ENCODE results near the gene ALOX5AP.

Gene ALOX5AP

DNA sequence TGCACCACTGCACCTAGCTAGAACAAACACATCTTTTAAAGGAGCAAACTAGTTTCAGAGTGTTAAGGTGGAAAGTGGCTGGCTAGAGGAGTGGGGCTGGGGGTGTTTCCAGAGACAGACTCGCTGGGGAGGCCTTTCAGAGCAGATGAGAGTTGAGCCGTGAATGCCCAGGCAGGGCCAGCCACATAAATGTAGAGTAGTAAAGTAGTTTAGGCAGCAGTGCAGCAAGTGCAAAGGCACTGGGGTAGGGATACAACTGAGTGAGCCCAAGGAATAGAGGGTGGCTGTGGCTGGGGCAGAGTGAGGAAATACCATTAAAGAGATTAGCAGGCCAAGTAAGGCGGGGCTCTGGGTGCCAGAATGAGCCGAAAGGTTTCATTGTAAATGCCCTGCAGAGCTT is 72.0 kb downstream of the ALOX5AP start:
- ATAC-seq = no peak

DNA sequence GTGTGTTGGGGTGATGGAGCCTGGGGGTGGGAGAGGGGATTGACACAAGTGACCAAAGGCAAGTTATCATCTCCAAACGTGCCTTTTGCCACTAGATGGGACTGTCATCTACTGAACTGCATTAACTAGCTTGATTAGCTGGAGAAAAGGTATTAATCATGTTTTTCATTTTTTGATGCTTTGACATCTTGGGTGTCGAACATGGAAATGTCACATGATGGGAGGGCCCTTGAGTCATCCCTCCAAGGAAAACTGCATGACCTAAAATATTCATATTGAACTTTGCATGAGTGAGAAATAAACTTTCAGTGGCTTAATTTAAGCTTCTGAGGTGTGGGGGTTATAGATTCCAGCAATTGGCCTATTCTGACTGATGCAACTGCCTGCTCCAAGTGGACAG is 73.3 kb downstream of the ALOX5AP start:
- ATAC-seq = no peak
- TF ChIP-seq PPARA (CRISPR knock-in tag; IDR thresholded peaks at IDR 0.05; ENCODE audit: borderline replicate concordance) (no peak), ZNF70 (CRISPR knock-in tag; IDR thresholded peaks at IDR 0.05) (no peak), OSR1 (CRISPR knock-in tag; IDR thresholded peaks at IDR 0.05) (no peak), ZFP3 (CRISPR knock-in tag; IDR thresholded peaks at IDR 0.05) (no peak), CSDC2 (CRISPR knock-in tag; IDR thresholded peaks at IDR 0.05) (no peak), ISL1 (CRISPR knock-in tag; IDR thresholded peaks at IDR 0.05) (no peak)
- TF ChIP-seq, protein P1, sequence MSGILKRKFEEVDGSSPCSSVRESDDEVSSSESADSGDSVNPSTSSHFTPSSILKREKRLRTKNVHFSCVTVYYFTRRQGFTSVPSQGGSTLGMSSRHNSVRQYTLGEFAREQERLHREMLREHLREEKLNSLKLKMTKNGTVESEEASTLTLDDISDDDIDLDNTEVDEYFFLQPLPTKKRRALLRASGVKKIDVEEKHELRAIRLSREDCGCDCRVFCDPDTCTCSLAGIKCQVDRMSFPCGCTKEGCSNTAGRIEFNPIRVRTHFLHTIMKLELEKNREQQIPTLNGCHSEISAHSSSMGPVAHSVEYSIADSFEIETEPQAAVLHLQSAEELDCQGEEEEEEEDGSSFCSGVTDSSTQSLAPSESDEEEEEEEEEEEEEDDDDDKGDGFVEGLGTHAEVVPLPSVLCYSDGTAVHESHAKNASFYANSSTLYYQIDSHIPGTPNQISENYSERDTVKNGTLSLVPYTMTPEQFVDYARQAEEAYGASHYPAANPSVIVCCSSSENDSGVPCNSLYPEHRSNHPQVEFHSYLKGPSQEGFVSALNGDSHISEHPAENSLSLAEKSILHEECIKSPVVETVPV (CRISPR knock-in tag; IDR thresholded peaks at IDR 0.05) = no peak

More for the DNA sequence above, 72.0 kb downstream of the ALOX5AP start:
- TF ChIP-seq TCF4 (CRISPR knock-in tag; IDR thresholded peaks at IDR 0.05; ENCODE audit: borderline replicate concordance) (no peak), GLIS3 (CRISPR knock-in tag; IDR thresholded peaks at IDR 0.05) (no peak), ISL1 (CRISPR knock-in tag; IDR thresholded peaks at IDR 0.05) (no peak)
- TF ChIP-seq, protein P2, sequence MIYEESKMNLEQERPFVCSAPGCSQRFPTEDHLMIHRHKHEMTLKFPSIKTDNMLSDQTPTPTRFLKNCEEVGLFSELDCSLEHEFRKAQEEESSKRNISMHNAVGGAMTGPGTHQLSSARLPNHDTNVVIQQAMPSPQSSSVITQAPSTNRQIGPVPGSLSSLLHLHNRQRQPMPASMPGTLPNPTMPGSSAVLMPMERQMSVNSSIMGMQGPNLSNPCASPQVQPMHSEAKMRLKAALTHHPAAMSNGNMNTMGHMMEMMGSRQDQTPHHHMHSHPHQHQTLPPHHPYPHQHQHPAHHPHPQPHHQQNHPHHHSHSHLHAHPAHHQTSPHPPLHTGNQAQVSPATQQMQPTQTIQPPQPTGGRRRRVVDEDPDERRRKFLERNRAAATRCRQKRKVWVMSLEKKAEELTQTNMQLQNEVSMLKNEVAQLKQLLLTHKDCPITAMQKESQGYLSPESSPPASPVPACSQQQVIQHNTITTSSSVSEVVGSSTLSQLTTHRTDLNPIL (CRISPR knock-in tag; IDR thresholded peaks at IDR 0.05; ENCODE audit: low read depth) = no peak
- TF ChIP-seq, protein P3, sequence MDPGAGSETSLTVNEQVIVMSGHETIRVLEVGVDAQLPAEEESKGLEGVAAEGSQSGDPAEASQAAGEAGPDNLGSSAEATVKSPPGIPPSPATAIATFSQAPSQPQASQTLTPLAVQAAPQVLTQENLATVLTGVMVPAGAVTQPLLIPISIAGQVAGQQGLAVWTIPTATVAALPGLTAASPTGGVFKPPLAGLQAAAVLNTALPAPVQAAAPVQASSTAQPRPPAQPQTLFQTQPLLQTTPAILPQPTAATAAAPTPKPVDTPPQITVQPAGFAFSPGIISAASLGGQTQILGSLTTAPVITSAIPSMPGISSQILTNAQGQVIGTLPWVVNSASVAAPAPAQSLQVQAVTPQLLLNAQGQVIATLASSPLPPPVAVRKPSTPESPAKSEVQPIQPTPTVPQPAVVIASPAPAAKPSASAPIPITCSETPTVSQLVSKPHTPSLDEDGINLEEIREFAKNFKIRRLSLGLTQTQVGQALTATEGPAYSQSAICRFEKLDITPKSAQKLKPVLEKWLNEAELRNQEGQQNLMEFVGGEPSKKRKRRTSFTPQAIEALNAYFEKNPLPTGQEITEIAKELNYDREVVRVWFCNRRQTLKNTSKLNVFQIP (CRISPR knock-in tag; IDR thresholded peaks at IDR 0.05; ENCODE audit: borderline replicate concordance, low read depth) = no peak

DNA sequence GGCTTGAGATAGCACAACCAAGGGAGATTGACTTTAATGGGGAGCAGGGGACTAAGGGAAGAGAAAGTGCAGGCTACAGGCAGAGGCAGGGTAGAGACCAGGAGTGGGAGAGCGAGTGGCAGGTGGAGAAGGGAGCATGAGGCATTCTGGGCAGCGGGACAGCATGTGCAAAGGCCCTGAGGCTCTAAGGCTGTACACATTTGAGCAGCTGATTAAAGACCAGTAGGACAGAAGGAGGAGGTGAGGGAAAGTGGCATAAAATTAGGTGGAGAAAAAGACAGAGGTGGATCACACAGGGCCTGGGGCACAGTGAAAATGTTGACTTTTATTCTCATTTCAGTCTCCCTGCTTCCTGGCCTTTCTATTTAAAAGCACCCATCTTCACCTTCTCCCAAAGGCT is 74.4 kb downstream of the ALOX5AP start:
- TF ChIP-seq ZFP30 (CRISPR knock-in tag; IDR thresholded peaks at IDR 0.05) (no peak), CSDC2 (CRISPR knock-in tag; IDR thresholded peaks at IDR 0.05) (no peak), RARB (CRISPR knock-in tag; IDR thresholded peaks at IDR 0.05) (no peak), SNAI2 (CRISPR knock-in tag; IDR thresholded peaks at IDR 0.05) (no peak), PPARA (CRISPR knock-in tag; IDR thresholded peaks at IDR 0.05; ENCODE audit: borderline replicate concordance) (no peak), ISL1 (CRISPR knock-in tag; IDR thresholded peaks at IDR 0.05) (no peak), TOX (CRISPR knock-in tag; IDR thresholded peaks at IDR 0.05; ENCODE audit: borderline replicate concordance) (no peak), ZC3H10 (CRISPR knock-in tag; IDR thresholded peaks at IDR 0.05) (no peak), OSR1 (CRISPR knock-in tag; IDR thresholded peaks at IDR 0.05) (no peak), TCF4 (CRISPR knock-in tag; IDR thresholded peaks at IDR 0.05; ENCODE audit: borderline replicate concordance) (no peak), ZNF565 (CRISPR knock-in tag; conservative IDR thresholded peaks at IDR 0.05; ENCODE audit: low read depth) (no peak), ARNTL (CRISPR knock-in tag; IDR thresholded peaks at IDR 0.05; ENCODE audit: borderline replicate concordance, low read depth) (no peak), ZNF70 (CRISPR knock-in tag; IDR thresholded peaks at IDR 0.05) (no peak; the same call in 1 of the 2 replicates)
- TF ChIP-seq, protein P4, sequence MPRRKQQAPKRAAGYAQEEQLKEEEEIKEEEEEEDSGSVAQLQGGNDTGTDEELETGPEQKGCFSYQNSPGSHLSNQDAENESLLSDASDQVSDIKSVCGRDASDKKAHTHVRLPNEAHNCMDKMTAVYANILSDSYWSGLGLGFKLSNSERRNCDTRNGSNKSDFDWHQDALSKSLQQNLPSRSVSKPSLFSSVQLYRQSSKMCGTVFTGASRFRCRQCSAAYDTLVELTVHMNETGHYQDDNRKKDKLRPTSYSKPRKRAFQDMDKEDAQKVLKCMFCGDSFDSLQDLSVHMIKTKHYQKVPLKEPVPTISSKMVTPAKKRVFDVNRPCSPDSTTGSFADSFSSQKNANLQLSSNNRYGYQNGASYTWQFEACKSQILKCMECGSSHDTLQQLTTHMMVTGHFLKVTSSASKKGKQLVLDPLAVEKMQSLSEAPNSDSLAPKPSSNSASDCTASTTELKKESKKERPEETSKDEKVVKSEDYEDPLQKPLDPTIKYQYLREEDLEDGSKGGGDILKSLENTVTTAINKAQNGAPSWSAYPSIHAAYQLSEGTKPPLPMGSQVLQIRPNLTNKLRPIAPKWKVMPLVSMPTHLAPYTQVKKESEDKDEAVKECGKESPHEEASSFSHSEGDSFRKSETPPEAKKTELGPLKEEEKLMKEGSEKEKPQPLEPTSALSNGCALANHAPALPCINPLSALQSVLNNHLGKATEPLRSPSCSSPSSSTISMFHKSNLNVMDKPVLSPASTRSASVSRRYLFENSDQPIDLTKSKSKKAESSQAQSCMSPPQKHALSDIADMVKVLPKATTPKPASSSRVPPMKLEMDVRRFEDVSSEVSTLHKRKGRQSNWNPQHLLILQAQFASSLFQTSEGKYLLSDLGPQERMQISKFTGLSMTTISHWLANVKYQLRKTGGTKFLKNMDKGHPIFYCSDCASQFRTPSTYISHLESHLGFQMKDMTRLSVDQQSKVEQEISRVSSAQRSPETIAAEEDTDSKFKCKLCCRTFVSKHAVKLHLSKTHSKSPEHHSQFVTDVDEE (CRISPR knock-in tag; IDR thresholded peaks at IDR 0.05) = no peak
- TF ChIP-seq, protein P3 (CRISPR knock-in tag; IDR thresholded peaks at IDR 0.05; ENCODE audit: borderline replicate concordance, low read depth) = no peak
- TF ChIP-seq, protein P2 (CRISPR knock-in tag; IDR thresholded peaks at IDR 0.05; ENCODE audit: low read depth) = no peak
- TF ChIP-seq, protein P1 (CRISPR knock-in tag; IDR thresholded peaks at IDR 0.05) = no peak

More for the DNA sequence above, 74.4 kb downstream of the ALOX5AP start:
- no peak for ATAC-seq

All from SK-N-SH treated with all-trans-retinoic acid at 6 μM for 48 hours (cell line).